Inferior parietal cortex (tissue), 1 donor: ENCODE results near the gene HJV.
"Not testable (repeated sequence)": the region's sequence is repeated elsewhere in the genome, so short reads cannot be mapped to it uniquely, and the experiment has no call there.

Source experiments
- DNase-seq: peaks from one replicate; pipeline ENCODE4 v3.0.0-alpha.2; 2016; ENCODE audit errors: extremely low spot score

HJV gene, protein sequence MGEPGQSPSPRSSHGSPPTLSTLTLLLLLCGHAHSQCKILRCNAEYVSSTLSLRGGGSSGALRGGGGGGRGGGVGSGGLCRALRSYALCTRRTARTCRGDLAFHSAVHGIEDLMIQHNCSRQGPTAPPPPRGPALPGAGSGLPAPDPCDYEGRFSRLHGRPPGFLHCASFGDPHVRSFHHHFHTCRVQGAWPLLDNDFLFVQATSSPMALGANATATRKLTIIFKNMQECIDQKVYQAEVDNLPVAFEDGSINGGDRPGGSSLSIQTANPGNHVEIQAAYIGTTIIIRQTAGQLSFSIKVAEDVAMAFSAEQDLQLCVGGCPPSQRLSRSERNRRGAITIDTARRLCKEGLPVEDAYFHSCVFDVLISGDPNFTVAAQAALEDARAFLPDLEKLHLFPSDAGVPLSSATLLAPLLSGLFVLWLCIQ

DNA sequence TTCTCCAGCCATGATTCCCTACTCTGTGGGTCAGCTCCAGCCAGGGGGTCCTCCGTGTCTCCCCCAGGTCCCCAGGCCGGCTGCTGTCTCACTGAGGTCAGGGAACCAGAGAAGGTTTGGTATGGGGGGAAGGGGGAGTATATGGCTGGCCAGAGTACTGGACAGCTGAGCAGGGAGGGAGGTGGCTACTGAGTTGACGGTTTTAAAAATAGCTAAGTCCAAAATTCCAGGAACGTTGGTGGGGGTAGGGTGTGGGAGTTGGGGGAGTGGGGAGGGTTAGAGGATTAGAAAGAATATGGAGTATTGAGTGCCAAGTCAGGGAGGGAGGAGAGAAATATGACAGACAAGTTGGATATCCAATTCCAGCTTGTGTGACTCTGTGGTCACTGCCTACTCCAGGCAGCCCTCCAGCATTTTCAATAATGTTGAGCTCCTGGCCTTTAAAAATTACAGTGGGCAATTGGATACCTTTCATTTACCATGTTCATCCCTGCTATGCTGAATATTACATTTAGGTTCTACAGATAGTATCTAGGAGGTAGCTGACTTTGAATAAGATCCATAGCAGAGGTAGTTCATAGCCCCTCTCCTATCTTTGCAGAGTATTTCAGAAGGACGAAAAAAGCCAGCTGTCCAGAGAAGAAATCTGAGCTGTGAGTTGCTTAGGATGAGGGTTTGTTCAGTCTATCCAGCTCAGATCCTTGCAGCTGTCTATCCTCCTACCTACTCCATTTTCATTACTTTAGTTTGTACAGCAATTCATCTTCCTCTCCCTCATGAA is at the start of gene HJV:
Gene HJV, minus strand, starts transcription at position 114 of the 781 bp plus-strand sequence. CDS start 1,504 bp downstream, outside the sequence.
- no peak for DNase-seq

DNA sequence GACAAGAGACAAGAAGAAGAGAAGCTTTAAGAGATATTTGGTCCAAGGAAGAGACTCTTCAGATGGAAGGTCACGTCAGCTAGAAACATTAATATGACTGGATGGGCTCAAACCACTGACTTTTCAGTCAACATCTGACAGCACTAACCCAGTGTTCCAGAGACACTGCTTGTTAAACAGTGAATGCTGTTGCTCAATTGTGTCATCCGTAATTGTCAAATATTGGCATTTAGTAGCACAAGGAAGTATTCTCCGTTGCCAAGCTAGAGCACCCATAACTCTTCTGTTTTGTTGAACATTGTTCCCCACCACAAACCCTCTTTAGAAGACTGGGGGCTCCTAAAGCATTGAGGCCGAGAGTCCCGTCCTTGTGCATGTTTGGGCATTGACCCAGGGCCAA is 37.6 kb upstream of the HJV start:
- DNase-seq = not testable (repeated sequence)

DNA sequence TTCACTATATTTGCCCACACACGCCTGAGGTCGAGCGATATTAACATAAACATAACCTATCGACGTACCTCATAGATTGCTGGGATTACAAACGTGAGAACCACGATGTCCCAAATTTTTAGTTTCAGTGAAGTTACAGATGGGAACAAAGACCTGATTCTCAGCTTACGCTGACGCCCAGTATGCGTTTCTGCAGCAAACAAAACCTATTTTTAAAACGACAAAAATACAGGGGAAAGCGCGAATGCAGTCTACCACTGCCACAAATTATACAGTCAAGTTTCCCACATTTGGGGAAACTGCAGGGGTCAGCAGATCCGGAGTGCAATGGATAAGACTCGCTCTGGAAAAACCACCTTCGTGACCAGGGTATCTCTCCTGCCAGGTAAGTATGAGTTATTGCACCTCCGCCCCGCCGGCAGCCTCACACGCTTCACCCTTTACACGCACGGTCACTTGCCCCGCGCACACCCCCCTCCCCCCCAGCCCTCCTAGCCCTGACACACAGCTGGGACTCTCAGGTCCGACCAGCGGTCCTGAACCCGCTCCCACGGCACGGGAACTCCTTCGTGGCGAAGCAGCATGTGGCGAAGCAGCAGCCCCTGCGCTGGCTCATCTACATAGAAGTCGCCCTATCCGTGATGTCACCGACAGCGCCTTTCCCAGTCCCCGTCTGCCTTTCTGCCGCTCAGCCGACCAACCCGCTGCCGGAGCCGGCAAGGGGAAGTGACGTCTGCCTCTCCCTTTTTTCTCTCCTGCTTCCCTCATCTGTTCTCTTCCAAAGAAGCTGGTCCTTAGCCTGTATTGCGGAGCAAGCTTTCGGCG is 30.5 kb upstream of the HJV start:
- DNase-seq = peak; percentile 86

DNA sequence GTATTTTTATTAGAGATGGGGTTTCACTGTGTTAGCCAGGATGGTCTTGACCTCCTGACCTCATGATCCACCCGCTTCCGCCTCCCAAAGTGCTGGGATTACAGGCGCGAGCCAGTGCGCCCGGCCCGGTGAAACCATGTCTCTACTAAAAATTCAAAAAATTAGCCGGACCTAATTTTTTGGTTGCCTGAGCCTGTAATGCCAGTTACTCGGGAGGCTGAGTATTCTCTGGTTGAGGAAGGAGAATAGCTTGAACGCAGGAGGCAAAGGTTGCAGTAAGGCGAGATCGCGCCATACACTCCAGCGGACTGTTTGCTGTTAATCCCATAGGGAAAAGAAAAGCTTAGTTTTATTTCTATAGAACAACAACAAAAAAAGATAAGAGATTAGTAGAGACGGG is 29.9 kb upstream of the HJV start:
- DNase-seq = no peak

DNA sequence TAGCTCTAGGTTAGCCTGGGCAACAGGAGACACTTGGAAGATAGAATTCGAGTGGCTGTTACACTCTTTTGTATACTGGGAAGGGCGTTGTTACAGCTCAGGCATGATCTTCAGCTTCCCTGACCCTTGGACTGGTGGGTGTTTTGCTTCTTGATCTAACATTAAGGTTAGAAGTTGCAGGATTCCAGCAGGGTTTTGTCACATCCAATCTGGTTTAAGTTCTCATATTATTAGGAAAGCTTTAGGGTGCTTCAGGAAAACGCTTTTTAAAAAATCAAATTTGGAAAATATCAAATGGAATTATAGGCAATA is 29.1 kb upstream of the HJV start:
- DNase-seq = not testable (repeated sequence)

DNA sequence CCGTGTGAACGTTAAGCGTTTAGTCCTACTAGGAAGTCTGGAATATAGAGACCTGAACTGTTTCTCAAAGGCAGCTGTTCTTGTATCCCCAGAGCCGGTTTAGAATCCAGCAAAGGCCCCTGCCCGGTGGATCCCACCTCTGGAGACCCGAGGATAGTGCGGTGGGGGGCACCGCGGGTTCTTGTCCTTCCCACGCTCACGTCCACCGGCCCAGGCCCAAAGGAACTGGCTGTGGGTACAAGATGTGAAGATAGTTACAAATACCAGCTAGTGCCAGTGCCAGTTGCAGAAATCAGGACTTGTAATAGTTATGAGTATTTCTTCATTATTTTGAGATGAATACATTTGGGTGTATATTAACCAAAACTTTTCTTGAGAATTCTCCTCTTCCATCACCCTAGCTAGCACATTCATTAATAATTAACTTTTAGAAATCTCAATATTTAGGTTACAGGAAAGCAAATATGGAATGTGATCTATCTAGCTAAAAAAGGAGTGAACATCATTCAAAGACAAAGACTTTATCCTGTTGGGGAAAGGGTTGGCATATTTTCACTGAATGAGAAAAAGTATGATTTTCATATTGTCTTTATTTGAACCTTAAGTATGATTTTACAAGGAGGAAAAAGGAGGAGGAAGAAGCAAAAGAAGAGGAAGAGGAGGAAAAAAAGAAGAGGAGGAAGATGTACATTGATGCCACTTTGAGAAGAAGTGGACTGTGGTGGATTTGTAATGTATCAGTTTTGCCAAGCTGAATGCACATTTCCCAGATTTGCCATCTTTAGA is 28.5 kb upstream of the HJV start:
- DNase-seq = not testable (repeated sequence)

DNA sequence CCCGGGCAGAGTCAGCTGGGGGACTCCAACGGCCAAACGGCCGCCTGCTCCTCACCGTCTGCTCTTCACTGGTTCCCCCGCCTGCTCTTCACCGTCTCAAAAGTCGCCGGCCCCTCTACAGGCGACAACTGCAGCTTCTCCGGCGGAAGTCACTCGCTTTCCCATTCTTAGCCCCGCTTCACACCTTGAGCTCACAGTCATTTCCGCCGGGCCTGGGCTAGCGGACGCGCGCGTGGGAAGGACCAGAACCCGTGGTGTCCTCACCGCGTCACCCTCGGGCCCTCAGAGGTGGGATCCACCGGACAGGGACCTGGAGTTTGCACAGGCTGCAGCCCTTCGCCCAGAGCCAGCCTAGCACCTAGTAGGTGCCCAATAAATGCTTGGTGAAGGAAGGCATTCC is 27.9 kb upstream of the HJV start:
- DNase-seq = no peak

DNA sequence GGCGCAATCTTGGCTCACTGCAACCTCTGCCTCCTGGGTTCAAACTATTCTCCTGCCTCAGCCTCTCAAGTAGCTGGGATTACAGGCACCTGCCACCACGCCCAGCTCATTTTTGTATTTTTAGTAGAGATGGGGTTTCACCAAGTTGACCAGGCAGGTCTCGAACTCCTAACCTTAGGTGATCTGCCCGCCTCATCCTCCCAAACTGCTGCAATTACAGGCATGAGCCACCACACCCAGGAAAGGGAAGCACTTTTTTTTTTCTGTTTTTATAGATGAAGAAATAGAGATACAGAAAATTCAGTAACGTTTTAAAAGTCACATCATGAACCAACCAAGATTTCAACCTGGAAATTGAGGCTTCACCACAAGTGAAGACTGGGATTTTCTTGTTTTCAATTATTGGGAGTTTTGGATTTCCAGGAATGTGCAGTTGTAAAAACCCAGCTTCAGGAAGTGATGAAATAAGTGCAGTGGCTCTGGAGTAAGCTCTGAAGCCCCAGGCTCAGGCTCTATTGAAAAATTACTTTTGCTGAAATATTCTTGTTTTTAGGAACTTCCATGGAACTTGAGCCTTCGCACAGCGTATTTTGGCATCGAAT is 27.1 kb upstream of the HJV start:
- not testable (repeated sequence) for DNase-seq

DNA sequence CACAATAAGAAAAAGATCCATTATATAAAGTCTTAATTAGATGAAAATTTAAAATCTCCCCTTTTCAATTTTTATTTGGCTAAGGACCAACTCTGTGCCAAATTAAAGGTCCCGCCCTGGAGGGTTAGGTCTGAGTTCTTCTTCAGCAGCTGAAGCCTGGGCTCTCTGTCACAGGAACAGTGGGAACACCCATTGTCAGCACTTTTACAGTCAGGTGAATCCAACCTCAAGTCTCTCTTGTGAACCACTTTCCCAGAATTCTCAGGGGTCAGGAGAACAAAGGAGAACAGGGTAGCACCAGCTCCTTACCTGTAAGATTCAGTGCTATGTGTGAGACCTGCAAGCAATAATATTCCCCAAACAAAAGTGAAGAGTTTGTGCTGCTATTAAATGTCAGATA is 25.1 kb upstream of the HJV start:
- no peak for DNase-seq

DNA sequence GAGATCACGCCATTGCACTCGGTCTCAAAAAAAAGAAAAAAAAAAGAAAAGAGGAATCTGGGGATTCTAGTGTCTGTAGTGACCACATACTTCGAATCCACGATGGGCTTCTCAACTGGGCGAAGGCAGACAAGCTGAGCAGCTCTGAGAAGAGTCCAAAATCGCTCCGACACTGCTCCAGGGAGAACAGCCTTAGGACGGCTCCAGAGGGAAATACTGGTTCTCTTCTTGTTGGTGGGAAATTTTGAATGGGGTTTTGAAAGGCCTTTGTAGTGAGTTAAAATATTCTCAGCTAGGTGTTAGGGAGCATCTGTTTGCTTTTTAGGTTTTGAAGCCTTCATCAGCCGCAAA is 18.3 kb upstream of the HJV start:
- peak; percentile 50 for DNase-seq

DNA sequence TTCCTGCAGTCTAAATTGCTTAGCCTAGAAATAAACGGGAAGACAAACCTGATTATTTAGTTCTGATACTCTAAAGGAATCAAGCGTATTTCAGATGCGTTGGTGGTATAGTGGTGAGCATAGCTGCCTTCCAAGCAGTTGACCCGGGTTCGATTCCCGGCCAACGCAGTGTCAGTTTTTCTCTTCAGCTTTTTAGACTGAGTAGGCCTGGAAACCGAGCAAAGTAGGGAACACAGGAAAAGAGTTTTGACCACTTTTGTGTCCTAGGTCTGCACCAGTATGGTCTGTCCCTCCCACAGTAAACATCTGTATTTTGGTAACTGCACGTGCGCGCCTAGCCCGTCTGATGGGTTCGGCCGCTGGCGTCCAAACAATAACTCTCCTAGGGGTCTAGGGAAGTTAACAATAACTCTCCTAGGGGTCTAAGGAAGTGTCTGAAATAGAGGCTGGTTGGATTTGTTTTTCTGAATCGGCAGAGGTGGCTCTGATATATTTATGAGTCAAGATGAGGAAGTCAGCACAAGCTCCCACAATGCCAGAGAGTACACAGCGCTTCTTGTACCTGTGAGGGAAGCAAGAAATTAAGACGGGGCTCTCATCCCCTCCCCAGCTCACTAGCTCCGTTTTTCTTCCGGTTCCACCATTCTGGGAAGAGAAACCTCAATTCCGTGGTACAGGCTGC is 15.6 kb upstream of the HJV start:
- peak; percentile 97 for DNase-seq

DNA sequence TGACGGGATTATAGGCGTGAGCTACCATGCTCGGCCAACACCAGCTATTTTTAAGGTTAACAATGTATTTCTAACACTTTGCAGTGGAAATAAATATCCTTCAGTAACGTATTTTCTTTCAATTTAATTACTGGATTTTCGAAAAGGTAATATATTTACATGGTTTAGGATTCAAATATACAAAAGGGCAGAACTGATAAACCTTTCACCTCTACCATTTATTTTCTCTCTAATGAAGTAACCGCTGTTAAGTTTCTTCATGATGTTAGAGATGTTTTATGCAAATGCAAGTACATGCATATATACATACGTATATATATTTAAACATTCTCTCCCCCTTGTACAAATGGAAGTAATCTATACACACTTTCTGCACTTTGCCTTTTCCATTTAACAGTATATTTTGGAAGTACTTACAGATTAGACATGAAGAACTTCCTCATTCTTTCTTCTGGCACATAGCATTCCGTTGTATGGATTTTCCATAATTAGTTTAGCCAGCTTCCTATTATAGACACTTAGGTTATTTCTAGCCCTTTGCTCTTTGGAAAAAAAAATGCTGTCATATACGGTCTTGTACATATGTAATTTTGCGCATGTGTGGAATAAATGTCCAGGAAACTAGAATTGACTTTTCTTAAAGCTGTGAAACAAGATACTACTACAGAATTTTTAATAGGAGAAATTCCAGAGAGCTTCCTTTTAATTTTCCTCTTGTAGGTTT is 14.9 kb upstream of the HJV start:
- peak; percentile 65 for DNase-seq

DNA sequence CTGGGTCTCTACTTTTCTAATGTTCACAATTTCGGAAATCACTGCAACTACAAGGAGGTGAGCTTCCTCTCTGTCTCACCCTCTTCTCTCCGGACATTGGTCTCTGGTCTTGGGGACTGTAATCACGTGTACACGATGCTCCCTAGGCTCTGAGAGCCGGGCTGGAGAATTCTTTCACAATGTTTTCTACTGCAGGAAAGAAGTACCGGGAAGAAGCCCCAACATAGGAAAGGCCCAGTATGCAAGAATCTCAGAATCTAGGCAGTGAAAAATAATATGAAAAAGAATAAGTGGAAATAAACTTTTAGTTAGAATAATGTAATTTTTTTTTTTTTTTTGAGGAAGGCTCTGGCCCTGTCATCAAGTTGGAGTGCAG is 13.5 kb upstream of the HJV start:
- peak; percentile 24 for DNase-seq

DNA sequence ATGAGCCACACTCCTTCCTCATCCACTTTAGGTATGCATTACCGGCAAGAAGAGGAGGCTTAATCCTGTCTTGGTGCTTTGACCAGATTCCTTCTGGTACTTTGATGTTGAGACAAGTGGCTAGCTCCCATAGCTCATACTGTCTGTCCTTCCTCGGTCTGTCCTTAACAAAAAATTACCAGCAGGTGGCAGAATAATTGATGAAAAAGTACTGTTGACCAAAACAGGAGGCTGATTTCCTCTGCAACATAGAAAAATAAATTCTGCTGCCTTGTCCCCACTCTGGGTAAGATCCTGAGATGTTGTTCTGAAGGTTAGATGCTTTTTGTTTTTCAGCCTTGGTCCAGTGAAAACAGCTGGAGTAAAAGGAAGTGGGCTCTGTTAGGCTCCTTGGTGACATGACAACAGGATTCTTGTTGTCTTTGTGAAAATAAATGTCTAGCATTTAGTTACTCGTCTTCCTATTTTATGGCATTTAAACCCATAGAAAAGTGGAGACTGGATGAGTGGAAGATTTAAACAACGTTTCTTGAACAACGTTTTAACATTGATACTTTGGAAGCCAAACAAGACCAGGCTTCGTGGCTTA is 11.2 kb upstream of the HJV start:
- DNase-seq = peak; percentile 84

DNA sequence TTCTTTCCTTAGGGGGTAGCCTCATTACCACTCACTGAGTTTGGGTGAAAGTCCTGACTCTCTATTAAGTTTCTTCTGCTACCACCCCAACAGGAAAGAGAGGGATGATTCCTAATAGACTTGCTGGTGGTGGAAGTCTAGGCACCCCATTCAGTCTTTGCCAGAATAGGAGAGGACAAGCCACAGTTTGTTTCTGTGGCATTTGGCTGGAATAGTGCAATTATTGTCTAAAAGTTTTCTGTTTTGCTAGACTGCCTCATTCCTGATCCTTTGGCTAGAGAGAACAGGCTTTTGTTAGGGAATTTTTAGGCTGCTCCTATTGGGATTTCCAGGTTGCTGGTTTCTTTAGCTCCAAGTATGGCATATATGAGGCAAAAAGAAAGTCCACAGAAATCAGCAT is 9.9 kb upstream of the HJV start:
- DNase-seq = no peak

DNA sequence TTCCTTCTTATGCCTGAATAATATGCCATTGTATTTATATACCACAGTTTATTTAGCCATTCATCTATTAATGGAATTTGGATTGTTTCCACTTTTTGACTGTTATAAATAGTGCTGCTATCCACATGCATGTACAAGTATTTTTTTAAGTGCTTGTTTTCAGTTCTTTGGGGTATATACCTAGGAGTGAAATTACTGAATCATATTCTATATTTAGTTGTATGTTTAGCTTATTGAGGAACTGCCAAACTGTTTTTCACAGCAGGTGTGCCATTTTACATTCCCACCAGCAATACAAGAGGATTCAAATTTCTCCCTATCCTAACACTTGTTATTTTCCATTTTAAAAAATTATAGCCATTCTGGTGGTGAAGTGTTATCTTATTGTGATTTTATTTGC is 7.6 kb upstream of the HJV start:
- DNase-seq = no peak

DNA sequence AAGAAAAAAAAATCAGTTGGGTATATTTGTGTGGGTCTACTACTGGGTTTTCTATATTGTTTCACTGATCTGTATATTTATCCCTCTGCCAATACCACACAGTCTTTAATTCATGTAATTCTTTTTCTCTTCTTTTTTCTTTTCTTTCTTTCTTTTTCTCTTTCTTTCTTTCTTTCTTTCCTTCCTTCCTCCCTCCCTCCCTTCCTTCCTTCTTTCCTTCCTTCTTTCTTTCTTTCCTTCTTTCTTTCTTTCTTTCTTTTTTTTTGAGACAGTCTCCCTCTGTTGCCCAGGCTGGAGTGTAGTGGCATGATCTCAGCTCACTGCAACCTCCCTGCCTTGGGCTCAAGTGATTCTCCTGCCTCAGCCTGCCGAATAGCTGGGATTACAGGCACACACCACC is 5.1 kb upstream of the HJV start:
- not testable (repeated sequence) for DNase-seq

DNA sequence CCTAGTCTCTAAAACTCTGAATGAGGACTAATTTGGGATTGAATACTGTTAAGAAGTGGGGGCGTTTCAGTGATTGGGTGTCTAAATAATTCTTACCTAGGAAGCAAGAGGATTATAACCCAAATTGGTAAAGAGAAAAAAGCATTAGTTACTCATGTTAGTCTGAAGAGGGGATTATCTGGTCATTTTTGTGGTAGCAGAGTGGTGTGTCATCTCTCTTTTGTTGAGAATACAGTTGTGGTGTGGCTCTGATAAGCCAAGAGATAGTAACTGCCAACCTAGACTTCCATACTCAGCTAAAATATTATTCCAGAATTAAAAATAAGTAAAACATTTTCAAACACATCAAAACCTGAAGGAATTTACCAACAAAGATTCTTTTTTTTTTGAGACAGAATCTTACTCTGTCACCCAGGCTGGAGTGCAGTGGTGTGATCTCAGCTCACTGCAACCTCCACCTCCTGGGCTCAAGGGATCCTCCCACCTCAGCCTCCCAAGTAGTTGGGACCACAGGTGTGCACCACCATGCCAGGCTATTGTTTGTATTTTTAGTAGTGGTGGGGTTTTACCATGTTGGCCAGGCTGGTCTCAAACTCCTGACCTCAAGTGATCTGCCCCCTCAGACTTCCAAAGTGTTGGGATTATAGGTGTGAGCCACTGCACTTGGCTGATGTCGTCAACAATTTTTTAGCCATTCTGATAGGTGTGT is 4.4 kb upstream of the HJV start:
- not testable (repeated sequence) for DNase-seq
